Body of pancreas (tissue), 4 donors: Measurements from ENCODE around the gene SLC2A5. TPM values are rescaled to one million over a fixed set of nuclear protein-coding genes. Genes with fewer than 3 reads are reported as not detected.

Experiments
- ATAC-seq: fragments of 150-250 bp; one replicate; pipeline ENCODE4 v1.9.1; 2016
- DNase-seq, 4 donors: peaks; one replicate each; pipeline ENCODE4 v3.0.0-alpha.2; 2019
- H3K27ac ChIP-seq, 4 donors: fragments of 200-600 bp; sonication (generic); 1 replicate in 3 of 4; 2 replicates in 1 of 4; pipeline versions ENCODE4 v1.5.1 to v1.6.1; 2016 to 2019; ENCODE audit warnings: mild to moderate bottlenecking in 1 of 4, mixed read lengths in 1 of 4, moderate library complexity in 1 of 4
- H3K27me3 ChIP-seq, 2 donors: fragments of 200-600 bp; sonication (generic); one replicate each; pipeline ENCODE4 v1.6.0; 2016; ENCODE audit warnings: mild to moderate bottlenecking in 1 of 2
- H3K36me3 ChIP-seq, 2 donors: fragments of 200-600 bp; sonication (generic); replicated peaks in 1 of 2; 2 replicates each; pipeline ENCODE4 v1.5.1; 2016; ENCODE audit warnings: low read depth in 2 of 2; ENCODE audit not compliant: insufficient read depth in 1 of 2
- H3K4me1 ChIP-seq: fragments of 200-600 bp; sonication (generic); one replicate; pipeline ENCODE4 v1.6.0; 2016
- H3K4me3 ChIP-seq, 2 donors: fragments of 200-600 bp; sonication (generic); 1 replicate in 1 of 2; 2 replicates in 1 of 2; pipeline ENCODE4 v1.5.1; 2016 to 2019
- H3K9me3 ChIP-seq, 3 donors: fragments of 200-600 bp; sonication (generic); 1 replicate in 2 of 3; 2 replicates in 1 of 3; pipeline ENCODE4 v1.5.1; 2016
- POLR2A ChIP-seq, 3 donors: fragments of 450-650 bp; IDR thresholded peaks; one replicate each; pipeline ENCODE4 v1.6.1; 2016; ENCODE audit warnings: antibody characterized with exemption in 3 of 3, mild to moderate bottlenecking in 2 of 3
- WGBS, 2 donors: methylation state at CpG; one replicate each; pipeline ENCODE4 v1.1.5; 2017; 5-methylcytosine and 5-hydroxymethylcytosine counted together
- intact Hi-C: fragments of 100-400 bp; cut with DNase I; formaldehyde crosslinking; loops from one replicate; pipeline ENCODE4 v1.15.1; 2023
- total RNA-seq, 2 donors: library from RNA; depleted of rRNA; stranded (reverse); fragments of >200 nt; gene quantifications; one replicate each; pipeline ENCODE4 v1.1.0, GENCODE V29; 2016
- TF ChIP-seq, protein P1 (sequence below), 7 experiments: fragments of 450-650 bp in 4 of 7; fragments of 200-600 bp in 3 of 7; sonication (generic) in 3 of 7; IDR thresholded peaks; one replicate each; pipeline ENCODE4 v1.5.1; 2016 to 2019; ENCODE audit warnings: antibody characterized with exemption in 7 of 7

SLC2A5 gene
- total RNA-seq, 2 donors from 2014 or later, result under 0.01 to 0.26 TPM

DNA sequence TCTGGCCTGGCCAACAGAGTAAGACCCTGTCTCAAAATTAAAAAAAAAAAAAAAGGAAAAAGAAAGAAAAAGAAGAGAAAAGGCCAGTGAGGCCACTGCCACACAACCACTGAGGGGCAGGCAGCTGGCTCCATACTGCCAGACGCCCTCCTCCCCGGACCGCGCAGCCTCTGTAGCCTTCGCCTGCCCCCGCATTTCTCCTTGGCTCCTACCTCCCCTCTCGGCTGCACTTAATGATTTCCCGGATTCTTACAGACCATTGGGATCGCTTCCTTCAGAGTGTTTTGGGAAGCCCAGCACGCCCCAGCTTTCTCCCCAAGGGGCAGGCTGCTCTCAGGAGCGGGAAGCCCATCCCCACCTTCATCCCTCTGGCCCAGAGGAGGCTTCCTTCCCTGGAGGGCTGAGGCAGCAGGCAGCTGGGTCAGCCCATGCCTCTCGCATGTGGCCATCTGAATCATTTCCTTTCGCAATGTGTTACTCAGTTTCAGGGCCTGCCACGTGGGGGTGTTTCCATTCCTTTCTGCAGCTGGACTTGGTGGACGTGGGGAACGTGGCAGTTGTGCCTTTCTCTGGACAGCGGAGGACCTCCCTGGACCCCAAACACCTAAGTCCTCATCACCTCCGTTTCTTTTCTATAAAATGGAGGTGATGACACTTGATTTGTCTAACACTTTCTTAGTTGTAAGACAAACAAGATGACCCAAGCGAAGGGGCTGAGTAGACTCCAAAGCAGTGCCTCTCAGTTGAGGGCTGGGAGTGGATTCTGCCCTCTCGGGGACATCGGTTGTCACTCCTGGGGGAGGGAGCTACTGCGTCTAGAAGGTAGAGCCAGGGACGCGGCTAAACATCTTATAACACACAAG lies 2.3 kb downstream of the SLC2A5 start:
- no peaks in the 10 kb centered on the region for H3K36me3 ChIP-seq

DNA sequence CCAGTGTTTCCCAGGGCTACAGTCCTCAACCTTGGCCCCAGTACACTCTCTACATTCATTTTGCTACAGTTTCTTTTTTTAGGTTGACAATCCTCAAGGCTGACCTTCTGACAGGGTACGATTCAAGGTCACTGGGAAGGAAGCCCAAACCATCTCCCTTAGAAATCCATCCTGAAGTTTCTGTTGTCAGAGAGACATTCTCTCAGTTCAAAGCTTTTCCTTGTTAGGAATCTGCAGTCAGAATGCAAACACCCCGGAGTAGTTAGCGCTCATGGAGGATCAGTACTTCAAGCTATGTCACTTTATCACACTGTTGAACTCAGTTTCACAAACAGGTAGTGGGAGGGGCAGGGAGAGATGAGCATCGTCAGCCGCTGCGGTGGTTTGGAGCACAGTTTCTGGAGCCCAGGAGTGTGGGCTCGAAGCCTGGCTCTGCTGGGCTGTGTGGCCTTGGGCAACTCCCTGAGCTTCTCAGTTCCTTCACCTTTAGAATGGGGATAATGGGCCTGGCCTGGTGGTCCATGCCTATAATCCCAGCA lies 4.2 kb downstream of the SLC2A5 start:
- Histone ChIP-seq H3K36me3 (no peaks in the 10 kb centered on the region), H3K4me1 (no peaks in the 10 kb centered on the region), H3K9me3 (no peaks in the 10 kb centered on the region), H3K27ac (no peak overlapping the region), H3K4me3 (no peak overlapping the region), H3K27me3 (no peaks in the 10 kb centered on the region)
- TF ChIP-seq, protein P1, sequence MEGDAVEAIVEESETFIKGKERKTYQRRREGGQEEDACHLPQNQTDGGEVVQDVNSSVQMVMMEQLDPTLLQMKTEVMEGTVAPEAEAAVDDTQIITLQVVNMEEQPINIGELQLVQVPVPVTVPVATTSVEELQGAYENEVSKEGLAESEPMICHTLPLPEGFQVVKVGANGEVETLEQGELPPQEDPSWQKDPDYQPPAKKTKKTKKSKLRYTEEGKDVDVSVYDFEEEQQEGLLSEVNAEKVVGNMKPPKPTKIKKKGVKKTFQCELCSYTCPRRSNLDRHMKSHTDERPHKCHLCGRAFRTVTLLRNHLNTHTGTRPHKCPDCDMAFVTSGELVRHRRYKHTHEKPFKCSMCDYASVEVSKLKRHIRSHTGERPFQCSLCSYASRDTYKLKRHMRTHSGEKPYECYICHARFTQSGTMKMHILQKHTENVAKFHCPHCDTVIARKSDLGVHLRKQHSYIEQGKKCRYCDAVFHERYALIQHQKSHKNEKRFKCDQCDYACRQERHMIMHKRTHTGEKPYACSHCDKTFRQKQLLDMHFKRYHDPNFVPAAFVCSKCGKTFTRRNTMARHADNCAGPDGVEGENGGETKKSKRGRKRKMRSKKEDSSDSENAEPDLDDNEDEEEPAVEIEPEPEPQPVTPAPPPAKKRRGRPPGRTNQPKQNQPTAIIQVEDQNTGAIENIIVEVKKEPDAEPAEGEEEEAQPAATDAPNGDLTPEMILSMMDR (IDR thresholded peaks at IDR 0.05), result no peak
- no peak for TF ChIP-seq POLR2A (IDR thresholded peaks at IDR 0.05)
- intact Hi-C loops, result no loop called here
- no peak for ATAC-seq
- DNase-seq, result no peak
- 53 to 54% methylated on average over 4 to 7 of the region's 7 CpGs for WGBS, 2 donors

More for the DNA sequence above, 2.3 kb downstream of the SLC2A5 start:
- intact Hi-C loops, result no loop called here
- H3K4me3 ChIP-seq, result no peak overlapping the region
- DNase-seq (peak in 3 of 4 donors; percentile 23 to 54 (median 40)), ATAC-seq (peak; percentile 35)
- WGBS, 2 donors, result 78 to 84% methylated on average over 23 to 24 of the region's 24 CpGs
- TF ChIP-seq, protein P1 (IDR thresholded peaks at IDR 0.05), result no peak
- no peak for TF ChIP-seq POLR2A (IDR thresholded peaks at IDR 0.05)
- H3K27me3 ChIP-seq, result no peaks in the 10 kb centered on the region
- no peaks in the 10 kb centered on the region for H3K4me1 ChIP-seq
- no peak overlapping the region for H3K27ac ChIP-seq
- H3K9me3 ChIP-seq, result no peaks in the 10 kb centered on the region

DNA sequence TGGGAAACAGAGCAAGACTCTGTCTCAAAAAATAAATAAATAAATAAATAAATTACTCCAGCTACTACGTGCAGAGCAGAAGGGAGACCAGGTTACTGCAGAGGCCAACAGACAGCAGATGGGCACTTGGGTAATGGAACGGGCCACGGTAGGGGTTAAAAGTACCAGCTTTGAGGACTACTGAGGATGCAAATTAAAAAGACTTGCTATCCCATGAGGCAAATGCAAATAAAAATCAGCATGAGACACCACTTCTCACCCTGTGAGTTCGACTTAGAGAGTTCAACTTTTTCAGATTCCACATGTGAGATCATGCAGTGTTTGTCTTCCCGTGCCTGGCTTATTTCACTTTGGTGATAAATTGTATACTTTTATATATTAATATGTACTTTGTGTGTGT lies 6.6 kb downstream of the SLC2A5 start:
- Histone ChIP-seq H3K27me3 (no peaks in the 10 kb centered on the region), H3K4me1 (no peaks in the 10 kb centered on the region), H3K9me3 (no peaks in the 10 kb centered on the region), H3K4me3 (no peak overlapping the region), H3K27ac (no peak overlapping the region), H3K36me3 (no peaks in the 10 kb centered on the region)
- intact Hi-C loops, result no loop called here
- TF ChIP-seq, protein P1 (IDR thresholded peaks at IDR 0.05), result no peak
- TF ChIP-seq POLR2A (IDR thresholded peaks at IDR 0.05), result no peak
- 71 to 72% methylated on average over 5 of the region's 5 CpGs for WGBS, 2 donors
- DNase-seq (no peak), ATAC-seq (no peak)

DNA sequence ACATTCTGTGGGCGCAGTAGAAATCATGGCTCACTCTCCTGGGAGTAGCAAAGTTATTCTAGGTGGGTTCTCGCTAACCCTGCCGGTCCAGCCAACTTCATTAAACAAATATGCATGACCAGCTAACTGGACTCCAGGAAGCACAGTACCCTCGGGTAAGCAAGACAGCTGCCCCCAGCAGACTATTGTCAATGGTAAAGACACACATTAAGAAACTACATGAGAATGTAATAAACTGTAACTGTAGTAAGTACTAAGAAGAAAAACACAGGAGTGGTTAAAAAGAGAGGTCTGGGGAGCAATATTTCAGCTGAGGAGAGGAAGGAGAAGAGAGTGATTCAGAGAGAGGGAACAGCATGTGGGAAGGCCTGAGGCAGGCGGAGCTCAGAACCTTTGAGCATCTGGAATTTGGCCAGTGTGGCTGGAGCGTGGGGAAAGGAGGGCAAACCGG lies 7.4 kb downstream of the SLC2A5 start:
- ATAC-seq (no peak), DNase-seq (no peak)
- intact Hi-C loops, result no loop called here
- Histone ChIP-seq H3K27ac (no peak overlapping the region), H3K4me3 (no peak overlapping the region), H3K36me3 (no peaks in the 10 kb centered on the region), H3K9me3 (no peaks in the 10 kb centered on the region), H3K4me1 (no peaks in the 10 kb centered on the region), H3K27me3 (no peaks in the 10 kb centered on the region)
- TF ChIP-seq, protein P1 (IDR thresholded peaks at IDR 0.05), result no peak
- TF ChIP-seq POLR2A (IDR thresholded peaks at IDR 0.05), result no peak
- WGBS, 2 donors, result 73 to 75% methylated on average over 7 of the region's 7 CpGs
